GM23248 (cell line): ENCODE measurements around the gene QRICH1. TPM values are rescaled to one million over a fixed set of nuclear protein-coding genes. Genes with fewer than 3 reads are reported as not detected.
A peak's percentile ranks its signal among the peaks of the same experiment; 100 is the strongest.

Source experiments
- DNase-seq: peaks from one replicate; pipeline ENCODE4 v3.0.0-alpha.2; 2015
- H2AFZ ChIP-seq: fragments of 200-600 bp; sonication (generic); 2 replicates; pipeline ENCODE4 v1.6.1; 2016; ENCODE audit warnings: antibody characterized with exemption
- H3F3A ChIP-seq: fragments of 200-600 bp; sonication (generic); 2 replicates; pipeline ENCODE4 v1.6.1; 2016; ENCODE audit warnings: mild to moderate bottlenecking, antibody characterized with exemption, mixed run types; ENCODE audit not compliant: insufficient read depth
- H3K27ac ChIP-seq: fragments of 200-600 bp; sonication (generic); 2 replicates; pipeline ENCODE4 v1.5.1; 2016; ENCODE audit warnings: mild to moderate bottlenecking
- H3K27me3 ChIP-seq: fragments of 200-600 bp; sonication (generic); replicated peaks from 2 replicates; pipeline ENCODE4 v1.6.1; 2016; ENCODE audit warnings: mild to moderate bottlenecking; ENCODE audit not compliant: insufficient read depth
- H3K36me3 ChIP-seq: fragments of 200-600 bp; sonication (generic); 2 replicates; pipeline ENCODE4 v1.6.1; 2016; ENCODE audit warnings: low read depth, mild to moderate bottlenecking
- H3K4me1 ChIP-seq: fragments of 200-600 bp; sonication (generic); 2 replicates; pipeline ENCODE4 v1.6.1; 2016; ENCODE audit warnings: mild to moderate bottlenecking; ENCODE audit not compliant: insufficient read depth
- H3K4me2 ChIP-seq: fragments of 200-600 bp; sonication (generic); one replicate; pipeline ENCODE4 v1.6.1; 2016; ENCODE audit warnings: mild to moderate bottlenecking; ENCODE audit not compliant: unreplicated experiment
- H3K4me3 ChIP-seq: fragments of 200-600 bp; sonication (generic); 2 replicates; pipeline ENCODE4 v1.5.1; 2016; ENCODE audit warnings: mild to moderate bottlenecking
- H3K79me2 ChIP-seq: fragments of 200-600 bp; sonication (generic); 2 replicates; pipeline ENCODE4 v1.6.1; 2016; ENCODE audit warnings: mild to moderate bottlenecking; ENCODE audit not compliant: insufficient read depth
- H3K9ac ChIP-seq: fragments of 200-600 bp; sonication (generic); 2 replicates; pipeline ENCODE4 v1.6.1; 2016; ENCODE audit warnings: mild to moderate bottlenecking
- H3K9me2 ChIP-seq: fragments of 200-600 bp; sonication (generic); 2 replicates; pipeline ENCODE4 v1.6.1; 2016; ENCODE audit warnings: mixed run types, mild to moderate bottlenecking, moderate library complexity; ENCODE audit not compliant: insufficient read depth
- H3K9me3 ChIP-seq: fragments of 200-600 bp; sonication (generic); one replicate; pipeline ENCODE4 v1.6.1; 2017; ENCODE audit warnings: low read depth
- H4K20me1 ChIP-seq: fragments of 200-600 bp; sonication (generic); 2 replicates; pipeline ENCODE4 v1.6.0; 2016; ENCODE audit not compliant: insufficient read depth
- EZH2 ChIP-seq: fragments of 200-600 bp; sonication (generic); IDR thresholded peaks from 2 replicates; pipeline ENCODE4 v1.6.1; 2018; ENCODE audit warnings: antibody characterized with exemption, mild to moderate bottlenecking; ENCODE audit not compliant: insufficient read depth, poor library complexity, severe bottlenecking
- EZH2phosphoT487 ChIP-seq: fragments of 200-600 bp; sonication (generic); IDR thresholded peaks from 2 replicates; pipeline ENCODE4 v1.6.1; 2018; ENCODE audit warnings: antibody characterized with exemption, moderate library complexity, mild to moderate bottlenecking, low read depth; ENCODE audit not compliant: insufficient read depth
- WGBS, 2 experiments: methylation state at CpG; one replicate each; pipeline ENCODE4 v1.1.6; 2015 to 2017; ENCODE audit warnings: low lambda C conversion rate in 2 of 2, low coverage in 1 of 2; ENCODE audit errors: missing lambda C conversion rate in 2 of 2; 5-methylcytosine and 5-hydroxymethylcytosine counted together
- in situ Hi-C: fragments of 300-500 bp; cut with MboI; formaldehyde crosslinking; loops from 2 replicates; pipeline ENCODE4 v1.15.0; 2020
- microRNA counts: library from miRNA; unstranded; fragments of <30 nt; microRNA quantifications from one replicate; lab custom pipeline; 2016
- microRNA-seq: library from miRNA; unstranded; fragments of <30 nt; microRNA quantifications from one replicate; pipeline ENCODE4, GENCODE V29; 2016; ENCODE audit warnings: borderline number of aligned reads
- polyA plus RNA-seq: library from polyadenylated mRNA; unstranded; fragments of >200 nt; fragmentation: Nextera tagmentation; extraction: Ambion mirVana; gene quantifications from 2 replicates; pipeline ENCODE4 v1.2.1, GENCODE V29; 2016
- small RNA-seq: library from RNA; depleted of rRNA; stranded (forward); fragments of <200 nt; gene quantifications from one replicate; pipeline ENCODE3, GENCODE V24; 2014; ENCODE audit warnings: low read depth, low replicate concordance
- total RNA-seq: library from RNA; depleted of rRNA; stranded (reverse); fragments of >200 nt; shearing (Covaris generic); gene quantifications from 2 replicates; pipeline ENCODE4 v1.2.3, GENCODE V29; 2014; rRNA removed

The QRICH1 gene
- total and polyA plus RNA-seq, 2 experiments from 2014 or later = 29.0 to 107 TPM

DNA sequence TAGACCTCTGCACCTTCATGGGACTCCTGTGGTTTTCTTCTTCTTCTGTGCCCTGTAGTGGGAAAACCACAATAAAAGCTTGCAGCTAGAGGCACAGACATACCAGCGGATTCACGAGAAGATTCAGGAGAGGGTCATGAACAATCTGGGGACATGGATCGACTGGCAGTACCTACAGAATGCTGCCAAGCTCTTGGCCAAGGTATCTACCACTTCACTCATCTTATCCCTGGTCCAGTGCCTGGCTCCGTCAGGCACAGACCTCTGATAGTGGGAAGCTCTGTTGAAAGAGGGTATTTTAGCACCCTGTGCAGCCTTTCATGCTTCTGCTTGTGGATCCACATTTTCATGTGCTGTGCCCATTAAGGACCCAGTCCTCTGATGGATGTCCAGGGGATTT lies 113.6 kb downstream of the QRICH1 start:
- Histone ChIP-seq H3K36me3 (peaks cover 34% of the 10 kb centered on the region), H2AFZ (no peak overlapping the region), H3K4me2 (no peak overlapping the region), H3K9me2 (no peaks in the 10 kb centered on the region), H3F3A (0 out of 2 replicates have a peak, but pooled peaks cover 6% of the 10 kb centered on the region), H4K20me1 (no peaks in the 10 kb centered on the region), H3K4me3 (no peak overlapping the region), H3K79me2 (no peaks in the 10 kb centered on the region), H3K9ac (no peak overlapping the region), H3K27ac (no peak overlapping the region), H3K4me1 (no peaks in the 10 kb centered on the region), H3K9me3 (no peaks in the 10 kb centered on the region), H3K27me3 (no peaks in the 10 kb centered on the region)
- no peak for DNase-seq
- TF ChIP-seq EZH2 = no peak
- TF ChIP-seq EZH2phosphoT487 = no peak
- in situ Hi-C loops = no loop called here
- WGBS, 2 experiments = 82 to 95% methylated on average over 4 of the region's 4 CpGs

MicroRNA genes within 50 kb of the gene (microRNA counts, 767-probe panel; counts per million panel counts)
- microRNA hsa-miR-191-5p (lab: Ali Mortazavi, UCI) (7,863 counts per million, percentile 97 among the panel's probes with 10 or more counts), microRNA hsa-miR-425-5p (lab: Ali Mortazavi, UCI) (447 counts per million, percentile 86 among the panel's probes with 10 or more counts)

Small RNA genes lying within 50 kb of the gene (microRNA-seq; reads per million reads assigned to microRNA genes)
- 8,235 reads per million, percentile 94 among the genes with 10 or more reads in this experiment for gene MIR191
- 1,388 reads per million, percentile 80 among the genes with 10 or more reads in this experiment for gene MIR425
- gene MIR6890 = not detected

Small RNA genes lying within 50 kb of the gene (small RNA-seq; reads per million reads assigned to genes)
- 230 reads per million, percentile 97 among the genes with 10 or more reads in this experiment for gene MIR191
- 1.5 reads per million, percentile 57 among the genes with 10 or more reads in this experiment for gene MIR425
- not detected for gene RN7SL182P

Other genes with a start within 250 kb of the QRICH1 start
- gene PRKAR2A, start 246.2 kb downstream of the QRICH1 start, total RNA-seq = 26.8 and 29.3 TPM in 2 replicates
- 11.8 and 12.2 TPM in 2 replicates for gene PRKAR2A, start 246.2 kb downstream of the QRICH1 start, polyA plus RNA-seq
- gene SLC25A20, start 195.2 kb downstream of the QRICH1 start, total RNA-seq = 22.0 and 26.2 TPM in 2 replicates
- gene SLC25A20, start 195.2 kb downstream of the QRICH1 start, polyA plus RNA-seq = 20.3 and 21.0 TPM in 2 replicates
- gene ARIH2, start 175.2 kb downstream of the QRICH1 start, total RNA-seq = 80.8 and 102 TPM in 2 replicates
- 48.4 and 59.7 TPM in 2 replicates for gene ARIH2, start 175.2 kb downstream of the QRICH1 start, polyA plus RNA-seq
- gene P4HTM, start 103.8 kb downstream of the QRICH1 start, total RNA-seq = 38.3 and 53.6 TPM in 2 replicates
- gene P4HTM, start 103.8 kb downstream of the QRICH1 start, polyA plus RNA-seq = 29.7 and 30.4 TPM in 2 replicates
- 56.1 and 60.8 TPM in 2 replicates for gene WDR6, start 86.7 kb downstream of the QRICH1 start, total RNA-seq
- gene WDR6, start 86.7 kb downstream of the QRICH1 start, polyA plus RNA-seq = 50.3 and 51.3 TPM in 2 replicates
- gene DALRD3, start 75.5 kb downstream of the QRICH1 start, total RNA-seq = 65.3 and 88.9 TPM in 2 replicates
- gene DALRD3, start 75.5 kb downstream of the QRICH1 start, polyA plus RNA-seq = 40.2 and 43.3 TPM in 2 replicates
- 129 and 132 TPM in 2 replicates for gene NDUFAF3, start 72.0 kb downstream of the QRICH1 start, total RNA-seq
- gene NDUFAF3, start 72.0 kb downstream of the QRICH1 start, polyA plus RNA-seq = 211 and 218 TPM in 2 replicates
- 192 and 210 TPM in 2 replicates for gene IMPDH2, start 64.7 kb downstream of the QRICH1 start, total RNA-seq
- gene IMPDH2, start 64.7 kb downstream of the QRICH1 start, polyA plus RNA-seq = 121 and 128 TPM in 2 replicates
- 201 and 240 TPM in 2 replicates for gene QARS1, start 10.7 kb upstream of the QRICH1 start, total RNA-seq
- 87.0 and 94.8 TPM in 2 replicates for gene QARS1, start 10.7 kb upstream of the QRICH1 start, polyA plus RNA-seq
- 31.6 and 46.4 TPM in 2 replicates for gene USP19, start 26.8 kb upstream of the QRICH1 start, total RNA-seq
- 16.3 and 17.0 TPM in 2 replicates for gene USP19, start 26.8 kb upstream of the QRICH1 start, polyA plus RNA-seq
- 894 and 1,064 TPM in 2 replicates for gene LAMB2, start 39.0 kb upstream of the QRICH1 start, total RNA-seq
- 539 and 542 TPM in 2 replicates for gene LAMB2, start 39.0 kb upstream of the QRICH1 start, polyA plus RNA-seq
- 35.4 and 39.7 TPM in 2 replicates for gene CCDC71, start 72.3 kb upstream of the QRICH1 start, total RNA-seq
- gene CCDC71, start 72.3 kb upstream of the QRICH1 start, polyA plus RNA-seq = 1.5 and 1.7 TPM in 2 replicates
- gene KLHDC8B, start 77.5 kb upstream of the QRICH1 start, total RNA-seq = 19.5 and 22.5 TPM in 2 replicates
- 13.5 and 15.4 TPM in 2 replicates for gene KLHDC8B, start 77.5 kb upstream of the QRICH1 start, polyA plus RNA-seq
- 0.25 and 2.9 TPM in 2 replicates for gene C3orf62, start 183.2 kb upstream of the QRICH1 start, total RNA-seq
- 1.5 and 1.6 TPM in 2 replicates for gene C3orf62, start 183.2 kb upstream of the QRICH1 start, polyA plus RNA-seq
- 11.2 and 17.6 TPM in 2 replicates for gene USP4, start 246.0 kb upstream of the QRICH1 start, total RNA-seq
- 47.6 and 50.9 TPM in 2 replicates for gene USP4, start 246.0 kb upstream of the QRICH1 start, polyA plus RNA-seq